Measurements from ENCODE around the gene DLG5. TPM values are rescaled to one million over a fixed set of nuclear protein-coding genes. Genes with fewer than 3 reads are reported as not detected.

Gene DLG5
- total and polyA plus RNA-seq, 4 donors, result 1.2 to 7.1 (median 4.6) TPM

GRCh38 chr10:77962350-77963146 lies 36.0 kb upstream of the DLG5 start:
- Histone ChIP-seq H3K27me3 (ENCODE audit: control insufficient read depth in 4 of 4, insufficient read depth in 4 of 4, low read length in 3 of 4) (no peaks in the 10 kb centered on the region), H3K9ac (ENCODE audit: low read depth in 1 of 2, low read length in 2 of 2) (no peak overlapping the region), H3K9me3 (ENCODE audit: control insufficient read depth in 4 of 4, low read length in 3 of 4) (no peaks in the 10 kb centered on the region), H3K27ac (ENCODE audit: low read depth in 1 of 2, low read length in 2 of 2) (no peak overlapping the region), H3K4me3 (ENCODE audit: low read depth in 1 of 3, low read length in 3 of 3) (no peak overlapping the region), H3K4me1 (ENCODE audit: control insufficient read depth in 4 of 4, insufficient read depth in 4 of 4, low read length in 3 of 4) (no peaks in the 10 kb centered on the region), H3K36me3 (ENCODE audit: control insufficient read depth in 4 of 4, insufficient read depth in 3 of 4, low read depth in 1 of 4, low read length in 3 of 4) (no peaks in the 10 kb centered on the region)
- TF ChIP-seq FOXA2 (IDR thresholded peaks at IDR 0.05) (no peak), GABPA (IDR thresholded peaks at IDR 0.05 in 1 of 2, conservative IDR thresholded peaks at IDR 0.05 in 1 of 2) (no peak), CTCF (IDR thresholded peaks at IDR 0.05; ENCODE audit: low read depth, low read length, missing input control) (no peak), MAX (IDR thresholded peaks at IDR 0.05) (no peak), HNF4G (IDR thresholded peaks at IDR 0.05) (no peak), RXRA (IDR thresholded peaks at IDR 0.05) (no peak), SP1 (IDR thresholded peaks at IDR 0.05) (no peak), TAF1 (conservative IDR thresholded peaks at IDR 0.05) (no peak), ZBTB33 (IDR thresholded peaks at IDR 0.05) (no peak), HNF4A (conservative IDR thresholded peaks at IDR 0.05) (no peak), EGR1 (IDR thresholded peaks at IDR 0.05; ENCODE audit: low read depth in 2 of 2) (no peak), NR2F2 (IDR thresholded peaks at IDR 0.05) (no peak), ATF3 (IDR thresholded peaks at IDR 0.05) (no peak), RAD21 (IDR thresholded peaks at IDR 0.05) (no peak), YY1 (IDR thresholded peaks at IDR 0.05) (no peak), REST (IDR thresholded peaks at IDR 0.05) (no peak), JUND (IDR thresholded peaks at IDR 0.05) (no peak)
- DNase-seq (ENCODE audit: low spot score), result no peak
- whole genome bisulfite sequencing, result 93% methylated on average over 7 of the region's 7 CpGs
